ENCODE data around the gene ERAP2. TPM values are rescaled to one million over a fixed set of nuclear protein-coding genes. Genes with fewer than 3 reads are reported as not detected.

The ERAP2 gene
- total RNA-seq, 2 donors from 2014 or later = 7.5 to 24.7 TPM

DNA sequence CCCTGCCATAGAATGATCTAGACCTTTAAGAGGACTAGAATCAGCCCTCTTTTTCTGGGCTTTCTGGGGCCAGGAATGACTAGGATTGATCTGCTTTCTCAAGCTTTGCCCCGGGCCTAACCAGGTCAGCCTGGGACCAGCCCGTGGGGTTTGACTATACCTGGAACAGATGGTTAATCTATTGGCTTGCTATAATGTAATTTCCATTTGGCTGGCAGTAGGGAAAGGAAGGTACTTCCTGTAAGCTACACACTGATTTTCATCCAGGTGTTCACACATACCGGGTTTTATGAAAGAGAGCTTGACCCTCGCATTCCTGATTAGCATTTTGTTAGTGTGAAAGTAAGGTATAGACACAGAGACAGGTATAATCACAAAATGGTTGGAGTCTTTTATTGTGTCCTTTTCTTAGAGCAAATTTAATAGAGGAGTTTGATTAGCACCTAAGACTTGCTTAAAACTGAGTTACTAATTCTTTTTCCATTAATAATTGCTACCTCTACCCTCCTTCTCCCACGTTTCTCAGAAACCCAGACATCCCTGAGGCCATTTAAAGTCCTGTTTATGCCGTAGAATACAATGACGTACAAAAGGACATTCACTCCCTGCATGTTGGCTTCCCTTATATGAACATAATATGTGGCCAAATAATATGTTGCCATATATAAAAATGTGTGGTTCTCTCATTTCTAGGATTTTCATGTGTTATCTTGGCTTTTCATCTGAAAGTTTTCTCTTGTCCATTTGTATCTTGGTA, 76.9 kb downstream of the ERAP2 start:
- TF ChIP-seq, protein P1, sequence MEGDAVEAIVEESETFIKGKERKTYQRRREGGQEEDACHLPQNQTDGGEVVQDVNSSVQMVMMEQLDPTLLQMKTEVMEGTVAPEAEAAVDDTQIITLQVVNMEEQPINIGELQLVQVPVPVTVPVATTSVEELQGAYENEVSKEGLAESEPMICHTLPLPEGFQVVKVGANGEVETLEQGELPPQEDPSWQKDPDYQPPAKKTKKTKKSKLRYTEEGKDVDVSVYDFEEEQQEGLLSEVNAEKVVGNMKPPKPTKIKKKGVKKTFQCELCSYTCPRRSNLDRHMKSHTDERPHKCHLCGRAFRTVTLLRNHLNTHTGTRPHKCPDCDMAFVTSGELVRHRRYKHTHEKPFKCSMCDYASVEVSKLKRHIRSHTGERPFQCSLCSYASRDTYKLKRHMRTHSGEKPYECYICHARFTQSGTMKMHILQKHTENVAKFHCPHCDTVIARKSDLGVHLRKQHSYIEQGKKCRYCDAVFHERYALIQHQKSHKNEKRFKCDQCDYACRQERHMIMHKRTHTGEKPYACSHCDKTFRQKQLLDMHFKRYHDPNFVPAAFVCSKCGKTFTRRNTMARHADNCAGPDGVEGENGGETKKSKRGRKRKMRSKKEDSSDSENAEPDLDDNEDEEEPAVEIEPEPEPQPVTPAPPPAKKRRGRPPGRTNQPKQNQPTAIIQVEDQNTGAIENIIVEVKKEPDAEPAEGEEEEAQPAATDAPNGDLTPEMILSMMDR (IDR thresholded peaks at IDR 0.05) = no peak
- TF ChIP-seq POLR2A (IDR thresholded peaks at IDR 0.05) = no peak
- Histone ChIP-seq H3K36me3 (replicated peaks in 1 of 2; ENCODE audit: insufficient read depth in 1 of 2, low read depth in 2 of 2) (no peaks in the 10 kb centered on the region), H3K4me3 (no peak overlapping the region), H3K9me3 (no peaks in the 10 kb centered on the region), H3K27ac (peak overlapping the region in 1 of 4 donors; percentile 15), H3K4me1 (peaks cover 19% of the 10 kb centered on the region), H3K27me3 (no peaks in the 10 kb centered on the region)
- ATAC-seq (no peak), DNase-seq (no peak)
- 54% methylated on average over 7 of the region's 7 CpGs for WGBS, 2 donors
- intact Hi-C loops (cut with DNase I) = no loop called here

DNA sequence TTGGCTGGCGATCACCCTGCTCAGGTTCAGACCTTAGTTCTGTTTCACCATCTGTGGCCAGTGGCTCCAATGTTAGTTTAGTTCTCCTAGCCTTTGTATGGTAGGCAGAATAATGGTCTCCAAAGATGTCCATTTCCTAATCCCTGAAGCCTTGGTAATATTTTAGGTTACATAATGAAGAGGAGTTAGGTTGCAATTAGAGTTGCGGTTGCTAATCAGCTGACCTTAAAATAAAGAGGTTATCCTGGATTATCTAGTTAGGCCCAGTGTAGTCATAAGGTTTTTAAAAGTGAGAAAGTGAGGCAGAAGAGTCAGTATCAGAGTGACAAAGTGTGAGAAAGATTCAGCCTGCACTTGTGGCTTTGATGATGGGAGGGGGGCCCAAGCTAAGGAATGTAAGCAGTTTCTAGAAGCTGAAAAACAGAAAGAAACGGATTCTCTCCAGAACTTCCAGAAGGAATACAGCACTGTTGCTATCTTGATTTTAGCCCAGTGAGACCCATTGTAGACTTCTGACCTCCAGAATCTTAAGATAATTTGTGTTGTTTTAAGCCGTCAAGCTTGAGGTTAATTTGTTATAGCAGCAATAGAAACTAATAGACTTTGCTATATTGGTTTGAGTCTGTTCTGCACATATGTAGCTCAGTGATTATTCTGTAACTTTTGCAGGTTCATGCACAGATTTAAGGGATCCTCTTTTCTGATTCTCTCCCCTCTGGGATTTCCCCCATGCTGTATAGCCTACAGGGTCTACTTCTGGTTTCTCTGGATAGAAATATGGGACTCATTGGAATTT, 81.2 kb downstream of the ERAP2 start:
- Histone ChIP-seq H3K9me3 (no peaks in the 10 kb centered on the region), H3K27me3 (no peaks in the 10 kb centered on the region), H3K4me1 (peaks cover 19% of the 10 kb centered on the region), H3K27ac (no peak overlapping the region), H3K4me3 (no peak overlapping the region), H3K36me3 (replicated peaks in 1 of 2; ENCODE audit: insufficient read depth in 1 of 2, low read depth in 2 of 2) (no peaks in the 10 kb centered on the region)
- DNase-seq (no peak), ATAC-seq (no peak)
- TF ChIP-seq, protein P1 (IDR thresholded peaks at IDR 0.05) = no peak
- no peak for TF ChIP-seq POLR2A (IDR thresholded peaks at IDR 0.05)
- intact Hi-C loops (cut with DNase I) = no loop called here
- 68 to 92% methylated on average over 4 of the region's 4 CpGs for WGBS, 2 donors

DNA sequence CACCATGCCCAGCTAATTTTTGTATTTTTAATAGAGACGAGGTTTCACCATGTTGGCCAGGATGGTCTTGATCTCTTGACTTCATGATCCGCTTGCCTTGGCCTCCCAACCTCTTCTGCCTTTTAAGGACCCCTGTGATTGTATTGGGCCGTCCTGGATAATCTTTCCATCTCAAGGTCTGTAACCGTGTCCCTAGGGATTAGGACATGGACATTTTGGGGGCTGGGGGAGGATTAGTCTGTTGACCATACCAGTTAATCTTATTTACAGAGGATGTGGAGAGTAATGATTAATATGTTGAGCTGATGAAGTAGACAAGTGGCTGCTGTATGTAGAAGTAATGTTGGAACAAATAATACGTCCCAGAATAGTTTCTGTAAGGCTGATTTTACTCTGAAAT, 82.7 kb downstream of the ERAP2 start:
- H3K27ac ChIP-seq = no peak overlapping the region
- 87 to 91% methylated on average over 5 of the region's 5 CpGs for WGBS, 2 donors

DNA sequence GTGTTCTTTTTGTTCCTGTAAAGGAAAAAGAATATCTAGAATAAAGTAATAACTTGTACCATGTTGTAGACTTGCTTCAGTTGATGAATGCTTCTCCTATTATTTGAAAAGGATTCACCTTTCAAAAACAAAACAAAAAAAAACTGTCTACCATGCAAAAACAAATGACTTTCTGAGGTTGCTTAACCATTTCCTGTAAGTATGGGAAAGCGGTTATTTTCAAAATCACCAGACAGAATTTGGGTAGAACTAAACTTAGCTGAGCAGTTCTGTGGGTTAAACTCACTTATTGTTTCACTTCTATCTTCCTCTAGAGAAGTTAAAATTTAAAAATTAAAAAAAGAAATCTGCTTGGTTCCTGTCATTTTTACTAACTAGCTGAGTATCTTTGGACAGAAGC, 84.8 kb downstream of the ERAP2 start:
- no peak overlapping the region for H3K27ac ChIP-seq
- no peak for ATAC-seq
- WGBS, 2 donors = 72 to 87% methylated on average over 1 of the region's 1 CpG

More for the DNA sequence above, 82.7 kb downstream of the ERAP2 start:
- DNase-seq (no peak), ATAC-seq (no peak)
- intact Hi-C loops (cut with DNase I) = no loop called here
- H3K9me3 ChIP-seq = no peaks in the 10 kb centered on the region
- TF ChIP-seq POLR2A (IDR thresholded peaks at IDR 0.05) = no peak
- TF ChIP-seq, protein P1 (IDR thresholded peaks at IDR 0.05) = no peak
- peaks cover 8% of the 10 kb centered on the region for H3K4me1 ChIP-seq
- no peak overlapping the region for H3K4me3 ChIP-seq
- no peaks in the 10 kb centered on the region for H3K36me3 ChIP-seq (replicated peaks in 1 of 2; ENCODE audit: insufficient read depth in 1 of 2, low read depth in 2 of 2)
- no peaks in the 10 kb centered on the region for H3K27me3 ChIP-seq

More for the DNA sequence above, 84.8 kb downstream of the ERAP2 start:
- intact Hi-C loops (cut with DNase I) = no loop called here
- H3K4me1 ChIP-seq = peaks cover 4% of the 10 kb centered on the region
- no peaks in the 10 kb centered on the region for H3K9me3 ChIP-seq
- TF ChIP-seq POLR2A (IDR thresholded peaks at IDR 0.05) = no peak
- TF ChIP-seq, protein P1 (IDR thresholded peaks at IDR 0.05) = no peak
- H3K4me3 ChIP-seq = no peak overlapping the region
- no peaks in the 10 kb centered on the region for H3K27me3 ChIP-seq
- DNase-seq = no peak
- H3K36me3 ChIP-seq (replicated peaks in 1 of 2; ENCODE audit: insufficient read depth in 1 of 2, low read depth in 2 of 2) = no peaks in the 10 kb centered on the region
